Measurements from ENCODE around the gene NFKBIL1. TPM values are rescaled to one million over a fixed set of nuclear protein-coding genes. Genes with fewer than 3 reads are reported as not detected.

The NFKBIL1 gene
- total and polyA plus RNA-seq, 9 of the 15 experiments (the other 6 are each of a cell fraction or from before 2014, with no cell fraction given): 0.49 to 33.1 (median 7.6) TPM

- peak; percentile 62; the same call in 1 of the 2 replicates for TF ChIP-seq MYNN (IDR thresholded peaks at IDR 0.05)
- no peak for TF ChIP-seq MYNN (CRISPR knock-in tag; IDR thresholded peaks at IDR 0.05)
- TF ChIP-seq ZNF217 (CRISPR knock-in tag; IDR thresholded peaks at IDR 0.05): no peak
- TF ChIP-seq RBFOX2 (IDR thresholded peaks at IDR 0.05; ENCODE audit: low read depth, low read length): peak; percentile 77
- TF ChIP-seq SLC30A9 (CRISPR knock-in tag; IDR thresholded peaks at IDR 0.05): no peak
- 0 out of 2 replicates have a peak, but pooled peaks have one; percentile 45 for TF ChIP-seq BRD4 (IDR thresholded peaks at IDR 0.05)
- TF ChIP-seq THRAP3 (IDR thresholded peaks at IDR 0.05; ENCODE audit: borderline replicate concordance): no peak
- TF ChIP-seq SP1 (CRISPR knock-in tag; IDR thresholded peaks at IDR 0.05): no peak; the same call in 1 of the 2 replicates
- TF ChIP-seq C11orf30 (IDR thresholded peaks at IDR 0.05; ENCODE audit: low read depth): no peak
- no peak for TF ChIP-seq NFE2 (IDR thresholded peaks at IDR 0.05; ENCODE audit: low read depth)
- TF ChIP-seq HOMEZ (CRISPR knock-in tag; IDR thresholded peaks at IDR 0.05): no peak
- TF ChIP-seq ZNF140 (CRISPR knock-in tag; IDR thresholded peaks at IDR 0.05): no peak
- TF ChIP-seq NONO (IDR thresholded peaks at IDR 0.05; ENCODE audit: low read depth in 2 of 2, low read length in 1 of 2): no peak; a peak in 1 of 4 replicates
- peak; percentile 42; the same call in 1 of the 2 replicates for TF ChIP-seq NR4A1 (CRISPR knock-in tag; IDR thresholded peaks at IDR 0.05)
- TF ChIP-seq NR4A1 (tag; IDR thresholded peaks at IDR 0.05): peak; percentile 75; the same call in 1 of the 2 replicates
- no peak for TF ChIP-seq MTA2 (IDR thresholded peaks at IDR 0.05; ENCODE audit: low read depth)
- no peak for TF ChIP-seq ZEB2 (IDR thresholded peaks at IDR 0.05)
- TF ChIP-seq HNRNPH1 (optimal IDR thresholded peaks at IDR 0.05; ENCODE audit: low read depth, low read length): no peak
- TF ChIP-seq ID3 (CRISPR knock-in tag; IDR thresholded peaks at IDR 0.05): no peak
- peak; percentile 79 for TF ChIP-seq ID3 (tag; IDR thresholded peaks at IDR 0.05)
- TF ChIP-seq KDM1A (IDR thresholded peaks at IDR 0.05): no peak
- 0 out of 2 replicates have a peak, but pooled peaks have one; percentile 65 for TF ChIP-seq RREB1 (CRISPR knock-in tag; IDR thresholded peaks at IDR 0.05)
- TF ChIP-seq MIER1 (IDR thresholded peaks at IDR 0.05; ENCODE audit: low read depth): no peak
Measured at GRCh38 chr6:31547727-31548543, 527 bp downstream of the NFKBIL1 start (continued).
